T-helper 1 cell (primary cell): ENCODE measurements around the gene CIDEC.

Experiments
- DNase-seq, 5 donors: peaks; one replicate each; pipeline ENCODE4 v3.0.0-alpha.2; 2012 to 2020
- total RNA-seq, 4 donors: gene quantifications; one replicate each; lab custom pipeline; 2026; lab: John Stamatoyannopoulos, UW

CIDEC gene
- 0 reads per million in 4 donors for total RNA-seq

GRCh38 chr3:9879830-9880549, at the start of gene CIDEC:
Gene CIDEC (minus strand): TSS chr3:9880253. CDS start chr3:9878486, 1,767 bp downstream.
- no peak for DNase-seq

DNA sequence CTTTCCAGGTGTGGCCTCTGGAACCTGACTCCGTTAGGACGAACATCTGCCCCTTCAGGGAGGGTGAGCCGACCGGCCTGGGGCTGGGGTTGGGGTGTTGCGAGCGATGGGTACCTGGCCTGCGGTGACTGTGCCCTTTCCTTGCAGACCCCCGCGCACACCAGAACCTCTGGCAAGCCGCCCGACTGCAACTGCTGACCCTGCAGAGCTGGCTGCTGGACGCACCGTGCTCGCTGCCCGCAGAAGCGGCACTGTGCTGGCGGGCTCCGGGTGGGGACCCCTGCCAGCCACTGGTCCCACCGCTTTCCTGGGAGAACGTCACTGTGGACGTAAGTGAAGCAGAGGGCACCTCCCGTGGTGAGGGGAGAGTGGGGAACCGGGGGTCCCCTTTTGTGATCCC, 48.1 kb upstream of the CIDEC start:
- no peak for DNase-seq

DNA sequence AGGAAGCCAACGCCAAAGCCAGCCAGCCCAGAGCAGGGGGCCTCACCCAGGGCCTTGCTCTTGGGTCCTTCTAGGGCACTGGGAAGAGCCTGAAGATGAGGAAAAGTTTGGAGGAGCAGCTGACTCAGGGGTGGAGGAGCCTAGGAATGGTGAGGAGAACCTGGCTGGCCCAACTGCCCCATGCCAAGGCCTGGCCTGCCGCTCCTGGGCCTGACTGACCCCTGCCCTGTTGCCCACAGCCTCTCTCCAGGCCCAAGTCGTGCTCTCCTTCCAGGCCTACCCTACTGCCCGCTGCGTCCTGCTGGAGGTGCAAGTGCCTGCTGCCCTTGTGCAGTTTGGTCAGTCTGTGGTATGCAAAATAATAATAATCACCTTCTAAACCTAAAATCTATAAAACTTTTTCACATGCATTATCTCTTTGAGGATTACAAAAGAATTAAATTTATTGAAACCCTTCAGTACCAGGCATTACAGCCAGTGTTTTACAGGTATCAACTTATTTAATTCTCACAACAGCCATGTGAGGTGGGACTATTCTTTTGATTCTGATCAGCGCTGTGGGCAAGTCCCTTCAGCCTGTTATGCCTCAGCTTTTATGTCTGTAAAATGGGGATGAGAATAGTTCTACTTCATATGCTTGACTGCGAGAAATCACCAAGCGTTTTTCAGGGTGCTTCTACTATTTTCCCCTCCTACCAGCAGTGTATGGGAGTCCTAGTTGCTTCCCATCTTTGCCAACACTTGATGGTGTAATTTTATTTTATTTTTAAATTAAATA, 38.4 kb upstream of the CIDEC start:
- no peak for DNase-seq

DNA sequence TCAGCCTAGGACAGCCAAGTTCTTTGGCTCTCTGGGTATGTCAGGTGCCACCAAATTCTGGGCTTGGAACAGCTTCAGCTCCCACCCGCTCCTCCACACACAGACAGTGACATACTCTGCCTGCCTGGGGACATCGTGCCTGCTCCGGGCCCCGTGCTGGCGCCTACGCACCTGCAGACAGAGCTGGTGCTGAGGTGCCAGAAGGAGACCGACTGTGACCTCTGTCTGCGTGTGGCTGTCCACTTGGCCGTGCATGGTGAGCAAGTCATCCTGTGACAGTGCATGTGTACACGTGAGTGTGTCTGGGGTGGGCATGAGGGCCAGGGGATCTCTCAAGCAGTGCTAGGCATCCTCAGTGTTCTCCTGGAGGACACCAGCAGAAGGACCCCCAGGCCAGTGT, 37.8 kb upstream of the CIDEC start:
- no peak for DNase-seq

GRCh38 chr3:9916734-9917680, 37.0 kb upstream of the CIDEC start, which contains the start of gene IL17RC:
Gene IL17RC (plus strand): TSS chr3:9917098. CDS start chr3:9917316, 218 bp downstream.
- peak in 1 of 5 donors; percentile 7 for DNase-seq

DNA sequence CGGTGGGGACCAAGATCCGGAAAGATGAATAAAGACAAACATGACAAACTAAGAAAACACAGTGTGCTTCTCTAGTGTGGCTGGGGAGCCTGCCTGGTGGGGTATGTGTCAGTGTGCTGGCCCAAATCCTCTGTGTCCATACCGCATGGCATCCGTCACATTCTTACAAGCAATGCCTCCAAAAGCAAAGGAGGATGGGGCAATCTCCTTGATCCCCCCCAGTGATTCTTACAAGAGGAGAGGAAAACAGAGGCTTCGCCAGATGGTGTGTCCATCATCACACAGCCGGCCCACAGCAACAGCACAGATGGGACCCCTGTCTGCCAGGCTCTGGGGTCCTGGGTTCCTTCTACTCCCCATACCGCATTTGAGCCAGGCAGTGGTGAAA, 36.3 kb upstream of the CIDEC start:
- no peak for DNase-seq

- peak in 1 of 5 donors; percentile 35 for DNase-seq
Observed at GRCh38 chr3:9915254-9916141, 35.4 kb upstream of the CIDEC start.

GRCh38 chr3:9914559-9915253, 34.7 kb upstream of the CIDEC start:
- no peak for DNase-seq

DNA sequence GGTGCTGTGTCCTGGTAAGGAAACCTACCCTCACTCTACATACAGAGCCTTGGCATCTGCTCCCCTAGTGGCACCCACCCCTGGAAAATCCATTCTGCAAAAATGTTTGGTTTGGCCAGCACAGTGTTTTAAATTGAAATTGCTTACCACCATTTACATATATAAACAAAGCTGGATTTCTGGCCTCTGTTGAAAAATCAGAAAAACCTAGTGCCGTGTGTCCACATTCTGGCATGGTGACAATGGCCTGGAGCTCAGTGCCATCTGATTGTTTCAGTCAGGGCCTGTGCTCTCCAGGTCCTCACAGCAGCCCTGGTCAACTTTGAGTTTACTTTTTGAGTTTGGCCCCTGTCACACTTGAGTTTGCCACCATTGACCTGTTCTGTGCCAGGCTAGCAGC, 34.0 kb upstream of the CIDEC start:
- no peak for DNase-seq

- no peak for DNase-seq
Observed at GRCh38 chr3:9913601-9914000, 33.5 kb upstream of the CIDEC start.

DNA sequence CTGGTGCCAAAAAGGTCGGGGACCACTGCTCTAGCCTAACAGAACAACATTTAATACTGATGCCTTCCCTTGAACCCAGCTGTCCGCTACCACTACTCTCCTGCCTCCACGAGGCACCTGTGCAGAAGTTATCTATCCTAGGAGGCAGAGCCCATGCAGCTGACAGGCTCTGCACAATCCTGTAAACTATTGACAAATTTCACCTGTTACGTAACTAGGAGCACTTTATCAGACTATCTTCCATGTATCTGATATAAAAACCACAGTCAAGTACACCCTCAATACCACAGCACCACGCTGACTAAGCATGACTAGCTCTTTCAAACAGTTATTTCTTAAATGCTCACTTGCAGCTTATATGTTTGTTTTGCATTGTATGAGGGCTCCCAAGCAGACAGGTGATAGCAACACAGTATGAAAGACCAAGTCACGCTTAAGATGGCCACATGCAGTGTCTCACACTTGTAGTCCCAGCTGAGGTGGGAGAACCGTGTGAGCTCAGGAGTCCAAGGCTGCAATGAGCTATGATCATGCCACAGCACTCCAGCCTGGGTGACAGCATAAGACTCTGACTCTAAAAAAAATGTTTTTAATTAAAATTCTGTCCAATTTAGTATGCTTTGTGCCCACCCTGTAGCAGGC, 32.4 kb upstream of the CIDEC start:
- peak in 1 of 5 donors; percentile 9 for DNase-seq

DNA sequence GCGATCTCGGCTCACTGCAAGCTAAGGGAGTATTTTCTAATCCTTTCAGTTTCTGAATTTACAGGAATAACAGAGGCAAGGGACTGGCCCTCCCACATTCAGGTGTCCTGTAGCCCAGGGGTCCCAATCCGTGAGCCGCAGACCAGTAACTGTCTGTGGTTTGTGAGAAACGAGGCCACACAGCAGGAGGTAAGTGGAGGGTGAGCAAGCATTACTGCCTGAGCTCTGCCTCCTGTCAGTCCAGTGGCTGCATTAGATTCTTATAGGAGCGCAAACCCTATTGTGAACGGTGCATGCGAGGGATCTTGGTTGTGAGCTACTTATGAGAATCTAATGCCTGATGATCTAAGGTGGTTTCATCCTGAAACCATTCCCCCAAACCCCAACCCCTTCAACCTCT, 31.8 kb upstream of the CIDEC start:
- DNase-seq, result no peak

DNA sequence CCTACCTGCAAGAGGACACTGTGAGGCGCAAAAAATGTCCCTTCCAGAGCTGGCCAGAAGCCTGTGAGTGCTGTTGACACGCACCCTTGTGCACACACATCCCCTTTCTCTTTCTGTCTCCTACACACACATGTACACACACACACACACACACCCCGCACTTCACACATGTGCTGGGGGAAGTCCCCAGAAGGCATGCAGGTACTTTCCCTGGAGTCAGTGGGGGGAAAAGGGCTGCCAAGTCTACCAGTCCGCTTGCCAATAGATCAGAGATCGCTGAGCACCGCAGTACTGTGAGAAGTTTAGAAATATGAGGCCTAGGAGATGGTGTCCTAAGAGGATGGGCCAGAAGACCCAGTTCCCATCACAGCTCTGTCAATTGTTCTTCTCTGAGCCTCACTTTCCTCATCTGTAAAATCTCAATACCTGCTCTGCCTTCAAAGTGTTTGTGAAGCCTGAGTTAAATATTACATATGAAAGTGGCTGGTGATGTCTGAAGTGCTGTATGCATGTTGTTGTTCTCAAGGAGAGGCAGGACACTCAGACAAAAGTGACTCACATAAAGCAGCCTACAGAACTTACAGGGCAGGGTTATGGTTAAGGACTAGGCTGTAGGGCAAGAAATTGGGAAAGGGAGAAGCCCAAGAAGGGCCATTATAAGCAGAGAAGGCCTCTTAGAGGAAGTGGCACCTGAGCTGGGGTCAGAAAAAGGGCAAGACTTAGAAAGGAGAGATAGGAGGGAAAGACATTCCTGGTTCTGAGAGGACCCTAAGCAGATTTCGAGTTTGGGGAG, 29.4 kb upstream of the CIDEC start:
- DNase-seq, result no peak

- DNase-seq, result no peak
Observed at GRCh38 chr3:9908286-9908685, 28.2 kb upstream of the CIDEC start.

GRCh38 chr3:9906480-9906879, 26.4 kb upstream of the CIDEC start:
- no peak for DNase-seq

DNA sequence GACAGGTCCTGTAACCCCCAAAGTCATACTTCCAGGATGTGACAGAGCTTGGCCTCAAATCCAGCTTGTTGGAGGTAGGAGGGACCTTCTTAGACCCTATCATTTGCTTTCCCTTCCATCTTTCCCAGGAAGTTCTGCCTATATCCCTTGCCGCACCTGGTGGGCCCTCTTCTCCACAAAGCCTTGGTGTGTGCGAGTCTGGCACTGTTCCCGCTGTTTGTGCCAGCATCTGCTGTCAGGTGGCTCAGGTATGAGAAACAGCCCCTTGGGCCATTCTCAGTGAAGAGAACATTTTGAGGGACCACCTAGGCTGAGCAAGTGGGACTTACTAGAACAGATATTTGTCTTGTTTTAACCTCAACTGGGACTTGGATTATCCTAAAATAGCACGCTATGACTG, 23.9 kb upstream of the CIDEC start:
- DNase-seq, result no peak

GRCh38 chr3:9903238-9903624, 23.2 kb upstream of the CIDEC start:
- no peak for DNase-seq

- no peak for DNase-seq
Observed at GRCh38 chr3:9902372-9903237, 22.6 kb upstream of the CIDEC start, which contains the start of gene IL17RE. Gene IL17RE (plus strand): TSS chr3:9902848. CDS start chr3:9902933, 85 bp downstream.

GRCh38 chr3:9901967-9902366, 21.9 kb upstream of the CIDEC start:
- peak in 1 of 5 donors; percentile 34 for DNase-seq
